Common myeloid progenitor, CD34-positive (primary cell): ENCODE data around the gene PPP6R3.

ENCODE experiments used
- CTCF ChIA-PET: fragments of 350-600 bp; sonication (Branson Sonifier 250); formaldehyde crosslinking; loops from one replicate; lab custom pipeline; 2021; ENCODE audit warnings: antibody characterized with exemption; lab: Charles Lee
- POLR2A ChIA-PET: fragments of 350-600 bp; sonication (Branson Sonifier 250); formaldehyde crosslinking; loops from one replicate; lab custom pipeline; 2021; ENCODE audit warnings: antibody characterized with exemption; lab: Charles Lee
- DNase-seq, 3 donors: peaks; one replicate each; pipeline versions ENCODE4 v3.0.0 to v3.0.0-alpha.2; 2013
- H3K27ac ChIP-seq, 2 experiments: 1 replicate in 1 of 2; 2 replicates in 1 of 2; pipeline ENCODE4 v1.7.0; 2013; ENCODE audit warnings: inconsistent platforms in 2 of 2, low read length in 2 of 2, mild to moderate bottlenecking in 2 of 2, low read depth in 1 of 2, moderate library complexity in 1 of 2; ENCODE audit not compliant: severe bottlenecking in 2 of 2, insufficient read depth in 1 of 2, poor library complexity in 1 of 2
- H3K27me3 ChIP-seq, 5 experiments: replicated peaks in 2 of 5; 1 replicate in 3 of 5; 2 replicates in 2 of 5; pipeline versions ENCODE4 v1.6.1 to v1.7.0; 2013; ENCODE audit warnings: low read length in 4 of 5, mild to moderate bottlenecking in 2 of 5, moderate library complexity in 2 of 5, inconsistent platforms in 1 of 5; ENCODE audit not compliant: insufficient read depth in 5 of 5, control insufficient read depth in 4 of 5
- H3K36me3 ChIP-seq, 4 experiments: 1 replicate in 2 of 4; 2 replicates in 2 of 4; pipeline versions ENCODE4 v1.6.1 to v1.7.0; 2013; ENCODE audit warnings: low read length in 3 of 4, control low read depth in 1 of 4, mild to moderate bottlenecking in 1 of 4; ENCODE audit not compliant: control insufficient read depth in 4 of 4, insufficient read depth in 4 of 4
- H3K4me1 ChIP-seq, 4 experiments: 1 replicate in 3 of 4; 2 replicates in 1 of 4; pipeline versions ENCODE4 v1.6.1 to v1.7.1; 2013; ENCODE audit warnings: low read length in 3 of 4, mild to moderate bottlenecking in 3 of 4, control low read depth in 1 of 4, inconsistent platforms in 1 of 4, moderate library complexity in 1 of 4; ENCODE audit not compliant: control insufficient read depth in 4 of 4, insufficient read depth in 4 of 4; ENCODE audit errors: control extremely low read depth in 1 of 4
- H3K4me3 ChIP-seq, 7 experiments: 1 replicate in 4 of 7; 2 replicates in 3 of 7; pipeline versions ENCODE4 v1.5.1 to v1.7.0; 2013; ENCODE audit warnings: mild to moderate bottlenecking in 7 of 7, low read length in 6 of 7, moderate library complexity in 6 of 7, inconsistent platforms in 2 of 7, low read depth in 2 of 7, control low read depth in 1 of 7; ENCODE audit not compliant: insufficient read depth in 4 of 7, control insufficient read depth in 1 of 7; ENCODE audit errors: extremely low read depth in 1 of 7
- H3K9me3 ChIP-seq, 5 experiments: 1 replicate in 4 of 5; 2 replicates in 1 of 5; pipeline versions ENCODE4 v1.6.1 to v1.7.1; 2013; ENCODE audit warnings: low read length in 4 of 5, mild to moderate bottlenecking in 2 of 5, inconsistent platforms in 1 of 5, low read depth in 1 of 5, moderate library complexity in 1 of 5; ENCODE audit not compliant: control insufficient read depth in 4 of 5, insufficient read depth in 2 of 5; ENCODE audit errors: control extremely low read depth in 1 of 5
- WGBS: methylation state at CpG from one replicate; pipeline ENCODE4 v1.1.5; 2013; ENCODE audit not compliant: insufficient coverage; 5-methylcytosine and 5-hydroxymethylcytosine counted together

The PPP6R3 gene

DNA sequence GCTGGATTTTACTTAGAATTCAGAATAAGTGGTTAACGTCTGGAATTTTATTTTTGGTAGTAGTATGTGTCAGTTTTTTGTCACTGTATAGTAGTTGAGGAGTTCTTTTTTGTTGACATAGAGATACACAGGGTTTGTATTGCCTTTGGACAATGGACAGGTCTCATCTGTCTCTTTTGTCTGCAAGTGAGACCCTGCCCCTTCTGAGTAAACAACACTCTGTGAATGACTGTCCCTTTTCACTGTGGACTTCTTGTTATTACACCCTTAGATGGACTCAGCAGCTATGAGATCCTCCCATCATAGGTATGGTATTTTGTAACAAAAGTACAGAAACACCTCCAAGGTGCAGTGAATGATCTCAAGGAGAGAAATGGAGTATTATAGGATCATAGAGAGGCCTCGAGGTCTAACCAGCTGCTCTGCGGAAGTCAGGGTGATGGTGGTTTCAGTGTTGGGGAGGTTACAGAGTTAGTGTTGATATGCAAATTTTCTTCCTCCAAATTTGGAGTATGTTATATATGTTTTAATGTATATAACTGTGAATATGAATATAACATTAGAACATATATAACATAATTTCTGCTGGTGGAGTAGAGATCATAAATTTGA is 7.8 kb downstream of the PPP6R3 start:
- Histone ChIP-seq H3K9me3 (no peaks in the 10 kb centered on the region), H3K36me3 (peaks cover 0 to 29% (median 5%) of the 10 kb centered on the region in 4 experiments), H3K27ac (peak overlapping the region in 1 of 2 experiments; percentile 27), H3K27me3 (no peaks in the 10 kb centered on the region), H3K4me3 (no peak overlapping the region), H3K4me1 (peaks cover 27 to 84% (median 66%) of the 10 kb centered on the region in 4 experiments)
- ChIA-PET CTCF (interaction anchor here (1.3 kb wide), 1 partner anchor 30 kb away, joined by 3 read pairs; no protein-coding TSS in a partner anchor), POLR2A (no interaction called here)
- DNase-seq: no peak
- WGBS: 47% methylated on average over 3 of the region's 3 CpGs

DNA sequence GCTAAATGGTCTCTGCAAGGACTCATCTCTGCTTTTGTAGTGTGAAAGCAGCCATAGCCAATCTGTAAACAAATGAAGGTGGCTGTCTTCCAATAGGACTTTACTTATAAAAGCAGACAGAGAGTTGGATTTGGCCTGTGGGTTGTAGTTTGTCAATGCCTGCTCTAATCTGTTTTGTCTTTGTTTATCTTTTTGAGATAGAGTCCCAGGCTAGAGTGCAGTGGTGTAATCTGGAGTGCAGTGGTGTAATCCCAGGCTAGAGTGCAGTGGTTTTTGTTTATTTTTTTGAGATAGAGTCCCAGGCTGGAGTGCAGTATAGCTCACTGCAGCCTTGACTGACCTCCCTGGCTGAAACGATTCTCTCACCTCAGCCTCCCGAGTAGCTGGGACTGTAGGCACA is 8.6 kb downstream of the PPP6R3 start:
- peaks cover 28 to 85% (median 67%) of the 10 kb centered on the region in 4 experiments for H3K4me1 ChIP-seq
- H3K4me3 ChIP-seq: peak overlapping the region in 1 of 7 experiments; percentile 19
- H3K27ac ChIP-seq: peak overlapping the region in 1 of 2 experiments; percentile 12

DNA sequence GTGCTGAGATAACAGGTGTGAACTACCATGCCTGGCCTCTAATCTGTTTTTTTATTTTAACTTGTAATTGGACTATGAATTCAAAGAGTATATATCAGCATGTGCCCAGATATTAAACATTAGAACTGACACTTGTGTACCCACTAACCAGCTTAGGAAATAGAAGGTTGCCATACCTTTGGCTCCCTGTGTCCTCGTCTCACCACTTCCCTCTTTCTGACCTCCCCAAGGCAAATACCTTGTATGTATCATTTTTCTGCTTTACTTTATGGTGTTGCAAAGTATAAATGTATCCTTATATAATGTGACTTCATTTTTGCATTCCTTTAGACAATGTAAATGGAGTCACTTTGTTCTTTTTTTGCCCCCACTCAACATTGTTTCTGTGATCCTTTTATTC is 9.1 kb downstream of the PPP6R3 start:
- POLR2A ChIA-PET: interaction anchor here (0.5 kb wide), 1 partner anchor 40 kb away, joined by 5 read pairs; no protein-coding TSS in a partner anchor
- CTCF ChIA-PET: interaction anchor here (0.8 kb wide), 1 partner anchor 59 kb away, joined by 4 read pairs; no protein-coding TSS in a partner anchor

More for the DNA sequence above, 8.6 kb downstream of the PPP6R3 start:
- Histone ChIP-seq H3K9me3 (no peaks in the 10 kb centered on the region), H3K36me3 (peaks cover 0 to 25% (median 5%) of the 10 kb centered on the region in 4 experiments), H3K27me3 (no peaks in the 10 kb centered on the region)
- ChIA-PET POLR2A (interaction anchor here (0.5 kb wide), 1 partner anchor 40 kb away, joined by 5 read pairs; no protein-coding TSS in a partner anchor), CTCF (interaction anchor here (0.8 kb wide), 1 partner anchor 59 kb away, joined by 4 read pairs; no protein-coding TSS in a partner anchor)
- DNase-seq: no peak
- no CpG with 5 or more reads among the region's 2 CpGs for WGBS

DNA sequence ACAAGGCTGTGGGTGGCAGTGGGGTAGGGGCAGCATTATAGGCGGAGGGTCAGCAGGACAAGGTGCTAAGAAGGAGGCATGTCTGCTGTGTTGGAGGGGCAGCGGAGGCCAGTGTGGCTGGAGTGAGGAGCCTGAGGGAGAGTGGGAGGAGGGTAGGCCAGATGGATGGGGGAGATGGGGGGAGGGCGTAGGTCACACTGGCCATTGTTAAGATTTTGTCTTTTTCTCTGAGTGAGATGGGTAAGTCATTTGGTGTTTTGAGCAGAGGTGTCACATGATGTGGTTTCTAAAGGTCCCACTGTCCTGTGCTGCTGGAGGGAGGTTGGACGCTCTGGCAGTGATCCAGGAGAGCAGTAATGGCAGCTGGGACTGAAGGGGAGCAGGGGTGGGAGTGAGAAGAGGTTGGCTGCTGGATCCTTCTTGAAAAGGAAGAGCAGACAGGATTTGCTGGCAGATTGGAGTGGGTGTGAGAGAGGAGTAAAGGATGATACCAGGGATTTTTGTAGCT is 9.8 kb downstream of the PPP6R3 start:
- Histone ChIP-seq H3K27me3 (no peaks in the 10 kb centered on the region), H3K36me3 (peaks cover 0 to 22% (median 5%) of the 10 kb centered on the region in 4 experiments), H3K27ac (peak overlapping the region in 1 of 2 experiments; percentile 51), H3K4me3 (peak overlapping the region in 3 of 7 experiments; percentile 11 to 36 (median 35)), H3K9me3 (no peaks in the 10 kb centered on the region), H3K4me1 (peaks cover 28 to 79% (median 69%) of the 10 kb centered on the region in 4 experiments)
- CTCF ChIA-PET: interaction anchor here (0.7 to 1.4 kb wide), 5 partner anchors 13 to 80 kb away, joined by 3 to 5 read pairs (median 3); no protein-coding TSS in a partner anchor
- POLR2A ChIA-PET: no interaction called here
- WGBS: 97% methylated on average over 3 of the region's 4 CpGs
- DNase-seq: no peak

More for the DNA sequence above, 9.1 kb downstream of the PPP6R3 start:
- Histone ChIP-seq H3K36me3 (peaks cover 0 to 25% (median 5%) of the 10 kb centered on the region in 4 experiments), H3K27me3 (no peaks in the 10 kb centered on the region), H3K4me3 (peak overlapping the region in 1 of 7 experiments; percentile 19), H3K27ac (peak overlapping the region in 1 of 2 experiments; percentile 12), H3K4me1 (peaks cover 28 to 84% (median 71%) of the 10 kb centered on the region in 4 experiments), H3K9me3 (no peaks in the 10 kb centered on the region)
- WGBS: no CpG with 5 or more reads among the region's 1 CpG
- peak in 1 of 3 donors; percentile 19 for DNase-seq

DNA sequence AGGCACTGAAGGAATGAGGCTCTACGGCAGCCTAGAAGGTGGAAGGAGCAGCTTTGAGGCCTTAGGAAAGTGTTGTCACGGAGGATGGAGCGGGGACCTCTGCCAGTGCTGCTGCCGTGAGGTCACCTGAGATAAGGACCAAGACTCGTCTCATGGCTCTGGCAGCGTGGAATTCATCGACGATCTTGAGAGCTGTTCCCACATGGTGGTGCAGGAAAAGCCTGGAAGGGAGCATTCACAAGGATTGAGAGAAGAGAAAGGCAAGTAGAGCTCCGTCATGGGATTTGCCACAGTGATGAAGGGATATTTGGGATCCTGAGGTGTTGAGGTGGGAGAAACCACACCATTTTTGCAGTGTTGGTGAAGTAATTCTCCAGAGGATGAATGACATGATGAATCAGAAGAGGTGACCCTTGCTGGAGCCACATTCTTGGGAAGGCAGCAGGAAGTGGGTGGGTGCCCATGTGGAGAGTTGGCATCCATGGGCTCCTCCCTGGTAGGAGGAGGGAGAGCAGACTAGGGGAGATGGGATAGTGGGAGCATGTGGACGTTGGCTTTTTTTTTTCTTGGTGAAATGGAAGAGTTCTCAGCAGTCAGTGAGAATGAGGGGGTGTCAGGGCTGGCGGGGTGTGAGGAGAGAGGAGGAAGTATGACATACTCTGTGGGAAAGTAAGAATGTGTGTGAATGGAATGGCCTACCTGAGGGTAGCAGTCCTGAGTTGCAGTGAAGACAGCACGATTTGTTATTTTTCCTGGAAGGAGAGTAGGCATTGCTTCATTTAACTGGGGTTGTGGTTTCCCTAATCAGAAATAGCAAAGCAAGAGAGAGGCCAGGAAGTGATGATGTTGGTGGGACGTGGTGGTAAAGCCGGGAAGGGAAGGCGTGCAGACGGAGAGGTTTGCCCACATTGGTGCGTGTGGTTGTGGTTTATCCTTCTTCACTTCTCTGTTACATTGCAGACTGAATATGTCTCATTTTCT is 11.1 kb downstream of the PPP6R3 start:
- CTCF ChIA-PET: interaction anchor here (0.7 to 1.4 kb wide), 4 partner anchors 12 to 79 kb away, joined by 3 to 5 read pairs (median 3); no protein-coding TSS in a partner anchor
- H3K4me1 ChIP-seq: peaks cover 28 to 75% (median 69%) of the 10 kb centered on the region in 4 experiments
- H3K27ac ChIP-seq: peak overlapping the region; percentile 62 to 77

DNA sequence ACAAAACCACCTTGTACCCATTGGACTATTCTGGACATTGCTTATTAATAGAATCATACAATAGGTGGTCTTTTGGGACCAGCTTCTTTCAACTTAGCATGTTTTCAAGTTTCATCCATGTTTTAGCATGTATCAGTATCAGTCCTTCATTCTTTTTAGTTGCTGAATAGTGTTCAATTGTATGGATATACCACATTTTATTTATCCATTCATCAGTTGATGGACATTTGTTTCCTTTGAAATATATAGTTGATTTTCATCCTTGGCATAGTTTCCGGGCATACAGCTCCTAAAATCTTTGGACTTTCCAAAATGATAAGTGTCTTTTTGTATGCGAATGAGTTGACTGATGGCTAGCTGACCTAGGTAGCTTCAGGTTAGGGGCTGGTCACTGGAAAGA is 12.2 kb downstream of the PPP6R3 start:
- POLR2A ChIA-PET: interaction anchor here (0.6 to 0.7 kb wide), 2 partner anchors 34 to 117 kb away, joined by 4 read pairs; no protein-coding TSS in a partner anchor
- H3K27ac ChIP-seq: peak overlapping the region; percentile 53 to 77
- DNase-seq: no peak
- H3K36me3 ChIP-seq: peaks cover 0 to 19% (median 1%) of the 10 kb centered on the region in 4 experiments
- no peaks in the 10 kb centered on the region for H3K27me3 ChIP-seq
- peak overlapping the region in 1 of 7 experiments; percentile 43 for H3K4me3 ChIP-seq
- CTCF ChIA-PET: interaction anchor here (0.7 to 1.7 kb wide), 7 partner anchors 9 to 112 kb away, joined by 3 to 6 read pairs (median 4); no protein-coding TSS in a partner anchor
- 100% methylated on average over 1 of the region's 2 CpGs for WGBS
- H3K9me3 ChIP-seq: no peaks in the 10 kb centered on the region
- peaks cover 28 to 68% (median 65%) of the 10 kb centered on the region in 4 experiments for H3K4me1 ChIP-seq

More for the DNA sequence above, 11.1 kb downstream of the PPP6R3 start:
- Histone ChIP-seq H3K27me3 (no peaks in the 10 kb centered on the region), H3K9me3 (no peaks in the 10 kb centered on the region), H3K36me3 (peaks cover 0 to 17% (median 5%) of the 10 kb centered on the region in 4 experiments), H3K4me3 (peak overlapping the region in 5 of 7 experiments; percentile 12 to 47 (median 37))
- POLR2A ChIA-PET: no interaction called here
- 59% methylated on average over 14 of the region's 17 CpGs for WGBS
- peak; percentile 92 to 97 (median 96) for DNase-seq
